HG03064 (cell line): Measurements from ENCODE around the gene CACNA1G.

Experiments used
- ATAC-seq: cut with Tn5 transposase; IDR thresholded peaks from one replicate; pipeline ENCODE4 v1.9.1; 2021; ENCODE audit warnings: low read depth; ENCODE audit not compliant: unreplicated experiment

CACNA1G gene

DNA sequence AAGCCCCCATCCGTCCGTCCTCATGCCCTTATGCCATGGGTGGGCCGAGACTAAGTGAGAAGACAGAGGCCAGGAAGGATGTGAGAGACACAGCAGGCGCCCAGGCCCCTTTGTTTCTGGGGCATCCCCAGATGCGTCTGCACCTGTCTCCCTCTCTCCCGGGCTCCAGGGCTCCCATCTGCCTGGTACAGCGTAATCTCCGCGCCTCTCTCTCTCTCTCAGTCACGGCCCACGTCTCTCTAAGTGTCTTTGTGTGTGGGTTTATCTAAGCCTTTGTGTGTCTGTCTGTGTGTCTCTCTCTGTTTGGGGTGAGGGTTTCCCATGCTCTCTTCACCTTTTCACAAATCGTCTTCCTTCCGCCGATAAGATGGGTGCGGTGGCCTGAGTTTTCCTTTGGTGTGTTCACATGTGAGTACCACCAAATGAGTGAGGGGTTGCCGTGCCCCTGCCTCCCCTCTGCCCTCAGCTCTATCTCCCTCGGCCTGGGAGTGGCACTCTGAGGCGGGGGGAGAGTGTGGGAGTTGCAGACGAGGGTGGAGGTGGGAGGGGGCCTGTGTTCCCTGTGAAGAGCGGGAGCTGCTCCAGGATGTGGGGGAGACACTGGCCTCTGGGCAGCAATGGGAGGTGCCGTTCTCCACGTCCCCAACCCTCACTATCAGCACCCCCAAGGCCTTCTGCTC lies 48.3 kb downstream of the CACNA1G start:
- ATAC-seq: no peak

- ATAC-seq: no peak
Measured at GRCh38 chr17:50609380-50610074, 49.0 kb downstream of the CACNA1G start.

GRCh38 chr17:50611634-50612033 lies 51.1 kb downstream of the CACNA1G start:
- no peak for ATAC-seq

DNA sequence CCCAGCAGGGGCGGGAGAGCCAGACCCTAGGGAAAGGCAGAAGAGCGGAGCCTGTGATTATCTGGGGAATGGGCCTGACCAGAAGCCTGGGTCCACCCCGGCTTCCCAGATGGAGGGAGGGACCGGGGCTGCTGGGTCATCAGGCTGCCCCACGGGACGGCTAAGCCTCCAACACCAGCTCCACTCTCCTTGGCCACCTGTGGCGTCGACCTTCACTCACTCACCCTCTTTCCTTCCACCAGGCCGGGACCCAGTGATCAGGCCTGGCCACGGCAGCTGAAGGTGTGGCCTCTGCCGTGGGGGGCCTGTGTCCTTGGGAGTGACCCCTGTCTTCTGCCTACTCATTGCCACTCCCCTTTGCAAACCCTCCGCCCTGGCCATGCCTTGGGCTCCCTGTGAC lies 51.8 kb downstream of the CACNA1G start:
- ATAC-seq: no peak

DNA sequence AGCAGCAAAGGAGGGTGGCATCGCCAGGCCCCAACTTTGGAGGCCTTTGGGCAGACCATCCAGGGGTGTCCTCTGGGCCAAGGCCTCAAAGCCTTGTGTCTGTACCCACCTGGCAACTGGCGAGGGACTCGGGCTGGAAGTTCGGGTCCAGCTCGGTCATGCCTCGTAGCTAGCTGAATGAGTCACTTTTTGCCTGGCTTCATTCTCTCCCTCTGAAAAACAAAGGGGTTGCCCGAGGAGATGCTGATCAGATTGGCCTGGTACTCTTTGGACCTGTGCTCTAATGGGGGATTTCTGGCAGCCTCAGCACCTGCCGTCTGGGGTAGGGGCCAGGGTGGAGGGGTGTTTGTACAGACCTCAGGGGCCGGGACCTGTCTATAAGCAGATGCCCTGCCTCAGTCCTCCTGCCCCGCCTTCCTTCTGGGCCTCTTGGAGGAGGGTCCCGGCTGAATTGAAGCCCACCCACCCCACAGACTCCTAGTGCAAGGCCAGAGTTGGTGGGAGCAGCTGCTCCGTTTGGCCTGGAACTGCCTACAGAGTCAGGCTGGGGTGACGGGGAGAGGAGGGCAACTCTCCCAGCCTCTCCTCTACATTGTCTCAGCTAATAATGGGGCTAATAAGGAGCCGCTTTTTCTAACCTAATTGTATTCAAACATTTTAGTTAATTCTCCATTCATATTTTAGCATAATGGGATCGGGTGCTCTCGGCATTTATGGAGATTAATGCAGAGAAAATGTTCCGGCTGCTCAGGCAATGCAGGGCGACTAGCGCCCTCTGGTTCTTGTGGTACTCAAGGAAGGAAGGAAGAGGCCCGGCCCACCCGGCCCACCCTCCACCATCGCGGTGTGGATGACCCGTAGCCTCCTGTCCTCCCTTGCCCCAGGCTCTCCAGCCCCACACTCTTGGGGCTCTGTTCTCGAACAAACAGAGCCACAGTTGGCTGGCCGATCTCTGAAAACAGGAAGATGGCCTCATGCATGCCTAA lies 52.8 kb downstream of the CACNA1G start:
- no peak for ATAC-seq

DNA sequence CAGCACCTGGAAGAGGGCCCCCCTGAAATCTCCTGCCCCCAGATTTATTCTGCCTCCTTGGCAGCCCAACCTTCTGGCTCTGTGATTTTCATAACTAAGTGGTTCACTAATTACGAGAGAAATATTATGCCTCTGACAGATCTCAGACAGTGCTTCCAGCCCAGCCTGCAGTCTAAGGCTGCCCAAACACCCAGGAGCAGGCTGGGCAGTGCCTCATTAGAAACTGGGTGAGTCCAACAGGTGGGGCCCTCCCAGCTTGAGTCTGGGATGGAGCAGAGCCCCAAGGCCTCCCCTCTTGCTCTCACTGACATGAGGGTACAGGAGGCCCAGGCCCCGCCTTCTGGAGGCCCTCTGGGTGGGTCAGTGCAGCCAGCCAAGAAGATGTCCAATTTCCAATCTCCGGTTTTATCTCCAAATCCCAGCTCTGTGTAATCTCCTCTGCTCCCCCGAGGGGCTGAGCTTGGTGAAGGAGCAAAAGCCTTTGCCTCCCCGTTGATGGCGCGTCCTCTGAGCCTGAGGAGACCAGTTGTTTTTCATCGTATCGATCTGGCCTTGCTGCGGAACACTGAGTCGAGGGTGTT lies 54.0 kb downstream of the CACNA1G start:
- ATAC-seq: no peak

- no peak for ATAC-seq
Measured at GRCh38 chr17:50615828-50616227, 55.3 kb downstream of the CACNA1G start.

GRCh38 chr17:50618300-50618699 lies 57.8 kb downstream of the CACNA1G start:
- no peak for ATAC-seq

DNA sequence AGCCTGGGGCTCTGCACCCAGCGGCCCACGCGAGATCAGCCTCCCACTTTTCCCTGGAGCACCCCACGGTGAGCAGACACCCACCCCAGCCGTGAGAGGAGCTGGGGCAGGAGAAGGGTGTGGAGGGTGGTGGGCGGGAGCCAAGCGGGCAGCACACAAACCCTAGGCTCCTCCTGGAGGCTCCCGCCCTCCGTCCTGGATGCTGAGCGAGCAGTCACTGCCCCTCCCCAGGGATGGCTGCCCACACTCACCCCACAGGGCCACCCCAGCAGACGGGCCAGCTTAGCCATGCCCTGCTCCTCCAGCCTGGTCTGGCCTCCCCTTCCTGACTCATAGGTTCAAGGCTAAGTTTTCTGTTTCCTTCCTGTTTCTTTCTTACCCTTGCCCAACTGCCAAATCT lies 58.4 kb downstream of the CACNA1G start:
- no peak for ATAC-seq

- no peak for ATAC-seq
Measured at GRCh38 chr17:50619489-50619888, 59.0 kb downstream of the CACNA1G start.

GRCh38 chr17:50620237-50620636 lies 59.7 kb downstream of the CACNA1G start:
- no peak for ATAC-seq

DNA sequence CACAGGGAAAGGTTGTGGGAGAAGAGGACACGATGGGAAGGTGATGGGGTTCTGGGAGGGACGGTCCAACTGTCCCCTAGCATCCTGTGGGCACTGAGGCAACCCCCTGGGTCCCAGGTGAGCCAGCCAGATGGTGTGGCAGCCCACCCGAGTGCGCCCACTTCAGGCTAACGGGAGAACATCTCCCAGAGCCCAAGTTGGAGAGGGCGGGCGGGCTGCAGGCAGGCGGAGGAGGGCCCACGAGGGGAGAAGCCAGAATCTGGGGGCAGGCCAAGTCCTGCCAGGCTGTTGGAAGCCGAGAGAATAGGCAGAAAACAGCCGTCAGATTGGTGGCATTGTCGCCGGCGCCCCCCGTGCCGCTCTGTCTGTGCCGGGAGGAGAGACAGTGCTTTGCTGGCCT lies 60.3 kb downstream of the CACNA1G start:
- no peak for ATAC-seq

GRCh38 chr17:50621574-50622031 lies 61.1 kb downstream of the CACNA1G start:
- ATAC-seq: no peak

GRCh38 chr17:50624321-50624934 lies 63.9 kb downstream of the CACNA1G start:
- ATAC-seq: no peak

GRCh38 chr17:50625032-50625871 lies 64.7 kb downstream of the CACNA1G start:
- no peak for ATAC-seq

DNA sequence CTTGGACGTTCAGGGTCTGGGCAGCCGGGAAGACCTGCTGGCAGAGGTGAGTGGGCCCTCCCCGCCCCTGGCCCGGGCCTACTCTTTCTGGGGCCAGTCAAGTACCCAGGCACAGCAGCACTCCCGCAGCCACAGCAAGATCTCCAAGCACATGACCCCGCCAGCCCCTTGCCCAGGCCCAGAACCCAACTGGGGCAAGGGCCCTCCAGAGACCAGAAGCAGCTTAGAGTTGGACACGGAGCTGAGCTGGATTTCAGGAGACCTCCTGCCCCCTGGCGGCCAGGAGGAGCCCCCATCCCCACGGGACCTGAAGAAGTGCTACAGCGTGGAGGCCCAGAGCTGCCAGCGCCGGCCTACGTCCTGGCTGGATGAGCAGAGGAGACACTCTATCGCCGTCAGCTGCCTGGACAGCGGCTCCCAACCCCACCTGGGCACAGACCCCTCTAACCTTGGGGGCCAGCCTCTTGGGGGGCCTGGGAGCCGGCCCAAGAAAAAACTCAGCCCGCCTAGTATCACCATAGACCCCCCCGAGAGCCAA lies 65.6 kb downstream of the CACNA1G start:
- no peak for ATAC-seq

GRCh38 chr17:50627036-50627781 lies 66.7 kb downstream of the CACNA1G start:
- ATAC-seq: no peak

DNA sequence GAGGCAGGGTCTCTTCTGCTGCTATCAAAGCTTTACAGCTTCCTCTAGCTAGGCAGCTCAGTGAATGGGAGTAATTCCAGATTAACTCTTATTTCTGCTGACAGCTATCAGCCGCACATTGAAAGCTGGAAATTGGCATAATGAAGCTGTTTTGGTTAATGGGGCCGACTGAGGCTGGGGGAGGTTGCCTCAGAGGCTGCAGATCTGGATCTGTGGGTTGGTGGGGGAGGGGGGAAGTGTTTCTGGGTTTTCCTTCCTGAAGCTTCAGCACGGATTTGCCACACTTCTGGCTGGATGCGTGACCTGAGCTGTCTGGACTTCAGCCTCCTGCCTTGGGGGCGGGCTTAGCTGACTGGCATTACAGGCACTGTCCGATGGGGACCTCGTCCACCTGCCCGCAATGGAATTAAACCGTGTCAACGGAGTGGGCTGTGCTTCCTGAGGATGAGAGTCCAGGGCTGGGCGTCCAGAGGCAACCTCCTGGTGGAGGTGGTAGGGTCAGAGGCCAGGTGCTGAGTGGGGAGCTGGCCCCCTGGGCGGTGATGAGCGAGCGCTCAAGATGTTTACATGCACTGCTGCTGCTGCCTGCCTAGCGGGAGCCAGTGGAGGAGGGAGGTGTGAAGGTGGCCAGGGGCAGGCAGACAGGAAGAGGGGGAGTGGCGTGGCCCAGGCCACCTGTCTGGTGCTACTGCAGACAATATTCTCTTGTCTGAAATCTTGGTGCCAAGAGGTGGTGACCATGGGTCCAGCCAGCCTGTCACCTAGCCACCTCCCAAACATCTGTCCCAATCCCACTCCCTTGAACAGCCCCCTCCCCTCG lies 67.5 kb downstream of the CACNA1G start:
- no peak for ATAC-seq
